ENCODE data around the gene FAM120B. TPM values are rescaled to one million over a fixed set of nuclear protein-coding genes. Genes with fewer than 3 reads are reported as not detected.

The FAM120B gene
- total RNA-seq, 3 donors from 2014 or later (not counting 1 experiment from before 2014, with no cell fraction given), result 37.8 to 55.6 (median 39.9) TPM

- peaks cover 34 to 65% of the 10 kb centered on the region in 2 donors for H3K4me1 Mint-ChIP-seq
- ATAC-seq (no peak), DNase-seq (no peak)
- intact Hi-C loops (cut with micrococcal nuclease), result loop anchor here (10.0 kb wide), 1 partner anchor 223 kb away; no protein-coding TSS in a partner anchor
- H3K9me3 Mint-ChIP-seq, result no peaks in the 10 kb centered on the region
- no peak for TF ChIP-seq CTCF (IDR thresholded peaks at IDR 0.05)
- peaks cover 22 to 56% of the 10 kb centered on the region in 2 donors for H3K27me3 Mint-ChIP-seq (ENCODE audit: low read depth in 2 of 2)
- peak overlapping the region; percentile 19 for H3K4me3 ChIP-seq (ENCODE audit: low read length)
- peak overlapping the region; percentile 26 to 71 for H3K27ac Mint-ChIP-seq
- H3K27ac ChIP-seq (ENCODE audit: low read length), result no peak overlapping the region
- 10% methylated on average over 3 of the region's 11 CpGs for WGBS (ENCODE audit: insufficient coverage)
- H3K36me3 ChIP-seq (ENCODE audit: control insufficient read depth, insufficient read depth, low read length), result peaks cover 6% of the 10 kb centered on the region
- no peaks in the 10 kb centered on the region for H3K36me3 Mint-ChIP-seq
- H3K4me1 ChIP-seq (ENCODE audit: control insufficient read depth, insufficient read depth, low read length), result peaks cover 63% of the 10 kb centered on the region
- no peaks in the 10 kb centered on the region for H3K9me3 ChIP-seq (ENCODE audit: control insufficient read depth, insufficient read depth, low read length)
- H3K4me3 Mint-ChIP-seq, result peak overlapping the region; percentile 94
- peaks cover 44% of the 10 kb centered on the region for H3K27me3 ChIP-seq (ENCODE audit: control insufficient read depth, insufficient read depth, low read length)
These were observed 14.5 kb upstream of the FAM120B start for GRCh38 chr6:170292111-170292406.

- peak overlapping the region; percentile 47 for H3K4me3 Mint-ChIP-seq
- Histone ChIP-seq H3K9me3 (ENCODE audit: control insufficient read depth, insufficient read depth, low read length) (no peaks in the 10 kb centered on the region), H3K4me3 (ENCODE audit: low read length) (no peak overlapping the region), H3K27me3 (ENCODE audit: control insufficient read depth, insufficient read depth, low read length) (peaks cover 42% of the 10 kb centered on the region), H3K4me1 (ENCODE audit: control insufficient read depth, insufficient read depth, low read length) (peaks cover 60% of the 10 kb centered on the region), H3K27ac (ENCODE audit: low read length) (no peak overlapping the region), H3K36me3 (ENCODE audit: control insufficient read depth, insufficient read depth, low read length) (peaks cover 2% of the 10 kb centered on the region)
- peaks cover 34 to 65% of the 10 kb centered on the region in 2 donors for H3K4me1 Mint-ChIP-seq
- 19% methylated on average over 13 of the region's 13 CpGs for WGBS (ENCODE audit: insufficient coverage)
- H3K9me3 Mint-ChIP-seq, result no peaks in the 10 kb centered on the region
- DNase-seq, result peak in 1 of 2 donors; percentile 48
- peak overlapping the region in 1 of 2 donors; percentile 71 for H3K27ac Mint-ChIP-seq
- intact Hi-C loops (cut with micrococcal nuclease), result loop anchor here (10.0 kb wide), 1 partner anchor 222 kb away; no protein-coding TSS in a partner anchor
- no peaks in the 10 kb centered on the region for H3K36me3 Mint-ChIP-seq
- ATAC-seq, result no peak
- peaks cover 22 to 60% of the 10 kb centered on the region in 2 donors for H3K27me3 Mint-ChIP-seq (ENCODE audit: low read depth in 2 of 2)
- TF ChIP-seq CTCF (IDR thresholded peaks at IDR 0.05), result no peak
These were observed 14.0 kb upstream of the FAM120B start for GRCh38 chr6:170292407-170293158.

GRCh38 chr6:170293341-170294231 is 13.0 kb upstream of the FAM120B start:
- DNase-seq (peak in 1 of 2 donors; percentile 33), ATAC-seq (no peak)
- no peaks in the 10 kb centered on the region for H3K9me3 ChIP-seq (ENCODE audit: control insufficient read depth, insufficient read depth, low read length)
- no peak overlapping the region for H3K27ac Mint-ChIP-seq
- no peak for TF ChIP-seq CTCF (IDR thresholded peaks at IDR 0.05)
- H3K4me1 ChIP-seq (ENCODE audit: control insufficient read depth, insufficient read depth, low read length), result peaks cover 51% of the 10 kb centered on the region
- intact Hi-C loops (cut with micrococcal nuclease), result loop anchor here (10.0 kb wide), 1 partner anchor 221 kb away; no protein-coding TSS in a partner anchor
- H3K4me3 Mint-ChIP-seq, result peak overlapping the region; percentile 73
- peaks cover 28 to 57% of the 10 kb centered on the region in 2 donors for H3K4me1 Mint-ChIP-seq
- H3K36me3 Mint-ChIP-seq, result no peaks in the 10 kb centered on the region
- WGBS (ENCODE audit: insufficient coverage), result 17% methylated on average over 23 of the region's 23 CpGs
- no peaks in the 10 kb centered on the region for H3K36me3 ChIP-seq (ENCODE audit: control insufficient read depth, insufficient read depth, low read length)
- no peak overlapping the region for H3K4me3 ChIP-seq (ENCODE audit: low read length)
- H3K9me3 Mint-ChIP-seq, result no peaks in the 10 kb centered on the region
- H3K27ac ChIP-seq (ENCODE audit: low read length), result no peak overlapping the region
- H3K27me3 ChIP-seq (ENCODE audit: control insufficient read depth, insufficient read depth, low read length), result peaks cover 39% of the 10 kb centered on the region
- H3K27me3 Mint-ChIP-seq (ENCODE audit: low read depth in 2 of 2), result peaks cover 17 to 57% of the 10 kb centered on the region in 2 donors

All from natural killer cell (primary cell).